ENCODE measurements around the gene AP2A1. TPM values are rescaled to one million over a fixed set of nuclear protein-coding genes. Genes with fewer than 3 reads are reported as not detected.

The AP2A1 gene
- polyA plus RNA-seq, 1 donor from 2014 or later: 40.8 TPM

- no peaks in the 10 kb centered on the region for H3F3A ChIP-seq (ENCODE audit: insufficient read depth, low read length, poor library complexity, severe bottlenecking)
- no peaks in the 10 kb centered on the region for H3K36me3 ChIP-seq (ENCODE audit: insufficient read depth, low read length)
- H3K4me2 ChIP-seq (ENCODE audit: low read length): no peak overlapping the region
- H3K4me3 ChIP-seq (ENCODE audit: low read length): no peak overlapping the region
- H3K9me3 ChIP-seq (ENCODE audit: low read length): no peaks in the 10 kb centered on the region
- H3K27me3 ChIP-seq (ENCODE audit: insufficient read depth, low read depth, low read length): no peaks in the 10 kb centered on the region
- no peak for TF ChIP-seq REST (IDR thresholded peaks at IDR 0.05; ENCODE audit: borderline replicate concordance)
- TF ChIP-seq EZH2 (IDR thresholded peaks at IDR 0.05; ENCODE audit: borderline replicate concordance, insufficient read depth, low read length, poor library complexity, severe bottlenecking): no peak
- no peak for TF ChIP-seq POLR2AphosphoS5 (IDR thresholded peaks at IDR 0.05)
- no peak for TF ChIP-seq CTCF (IDR thresholded peaks at IDR 0.05; ENCODE audit: poor library complexity, severe bottlenecking)
- no peak for TF ChIP-seq SMC3 (conservative IDR thresholded peaks at IDR 0.05; ENCODE audit: poor library complexity)
- no peak for TF ChIP-seq MXI1 (conservative IDR thresholded peaks at IDR 0.05; ENCODE audit: poor library complexity, severe bottlenecking)
- no peak for TF ChIP-seq TAF1 (IDR thresholded peaks at IDR 0.05; ENCODE audit: low read depth)
- TF ChIP-seq RAD21 (conservative IDR thresholded peaks at IDR 0.05): no peak
- no peak for TF ChIP-seq EP300 (conservative IDR thresholded peaks at IDR 0.05; ENCODE audit: poor library complexity, severe bottlenecking)
- H2AFZ ChIP-seq (ENCODE audit: low read depth, low read length): no peak overlapping the region
- no peak overlapping the region for H3K27ac ChIP-seq (ENCODE audit: low read length)
- H3K79me2 ChIP-seq (replicated peaks; ENCODE audit: insufficient read depth, low read length): no peaks in the 10 kb centered on the region
- H3K9ac ChIP-seq (ENCODE audit: low read length): no peak overlapping the region
- no peaks in the 10 kb centered on the region for H4K20me1 ChIP-seq (ENCODE audit: insufficient read depth)
- no peaks in the 10 kb centered on the region for H3K9me2 ChIP-seq (ENCODE audit: insufficient read depth, low read length)
Observed at GRCh38 chr19:49727217-49728030, 39.4 kb upstream of the AP2A1 start.

DNA sequence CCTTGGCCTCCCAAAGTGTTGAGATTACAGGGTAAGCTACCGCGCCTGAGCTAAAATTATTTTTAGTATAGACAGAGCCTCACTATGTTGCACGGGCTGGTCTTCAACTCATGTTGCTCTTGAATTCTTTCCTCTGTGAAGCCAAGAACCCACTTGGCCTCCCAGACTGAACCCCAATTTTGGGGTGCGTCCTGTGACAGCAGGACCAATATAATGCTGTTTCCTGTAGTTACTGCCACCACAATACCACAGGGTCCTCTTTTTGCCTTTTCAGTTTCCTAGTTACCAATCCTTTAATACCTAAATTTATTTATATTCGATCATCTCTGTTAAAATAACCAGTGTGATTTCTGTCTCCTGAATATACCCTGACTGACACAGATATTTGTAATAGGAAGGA is 36.6 kb upstream of the AP2A1 start:
- H3K4me2 ChIP-seq (ENCODE audit: low read length): no peak overlapping the region
- no peak for TF ChIP-seq EP300 (conservative IDR thresholded peaks at IDR 0.05; ENCODE audit: poor library complexity, severe bottlenecking)
- TF ChIP-seq EZH2 (IDR thresholded peaks at IDR 0.05; ENCODE audit: borderline replicate concordance, insufficient read depth, low read length, poor library complexity, severe bottlenecking): no peak
- no peak for TF ChIP-seq CTCF (IDR thresholded peaks at IDR 0.05; ENCODE audit: poor library complexity, severe bottlenecking)
- H3F3A ChIP-seq (ENCODE audit: insufficient read depth, low read length, poor library complexity, severe bottlenecking): no peaks in the 10 kb centered on the region
- H3K9me2 ChIP-seq (ENCODE audit: insufficient read depth, low read length): no peaks in the 10 kb centered on the region
- no peaks in the 10 kb centered on the region for H3K36me3 ChIP-seq (ENCODE audit: insufficient read depth, low read length)
- no peaks in the 10 kb centered on the region for H3K79me2 ChIP-seq (replicated peaks; ENCODE audit: insufficient read depth, low read length)
- H4K20me1 ChIP-seq (ENCODE audit: insufficient read depth): no peaks in the 10 kb centered on the region
- no peak overlapping the region for H3K27ac ChIP-seq (ENCODE audit: low read length)
- no peaks in the 10 kb centered on the region for H3K9me3 ChIP-seq (ENCODE audit: low read length)
- H3K9ac ChIP-seq (ENCODE audit: low read length): no peak overlapping the region
- H2AFZ ChIP-seq (ENCODE audit: low read depth, low read length): no peak overlapping the region
- no peak overlapping the region for H3K4me3 ChIP-seq (ENCODE audit: low read length)
- H3K27me3 ChIP-seq (ENCODE audit: insufficient read depth, low read depth, low read length): no peaks in the 10 kb centered on the region

Measured in neural cell (in vitro differentiated cells).